PC-3 (cell line): ENCODE data around the gene GSN. TPM values are rescaled to one million over a fixed set of nuclear protein-coding genes. Genes with fewer than 3 reads are reported as not detected.

Experiments used
- ATAC-seq: fragments of 200-7000 bp; cut with Tn5 transposase; 2 replicates; pipeline ENCODE4 v1.9.1; 2020; ENCODE audit warnings: mild to moderate bottlenecking, moderate library complexity
- BruUV-seq: library from RNA; stranded (reverse); fragments of 400-500 nt; replicated peaks from 2 replicates; lab custom pipeline; 2021; lab: Mats Ljungman, UMichigan
- CTCF ChIA-PET: fragments of 300-600 bp; sonication (Branson Sonifier 250); formaldehyde crosslinking; loops from one replicate; lab custom pipeline; 2022; ENCODE audit warnings: antibody characterized with exemption; lab: Charles Lee
- POLR2A ChIA-PET: fragments of 300-600 bp; sonication (Branson Sonifier 250); formaldehyde crosslinking; loops from one replicate; lab custom pipeline; 2022; ENCODE audit warnings: antibody characterized with exemption; ENCODE audit not compliant: unreplicated experiment; lab: Charles Lee
- DNase-seq: peaks from one replicate; pipeline ENCODE4 v3.0.0-alpha.2; 2015
- H2AFZ ChIP-seq: fragments of 300-600 bp; sonication (generic); 2 replicates; pipeline ENCODE4 v1.6.0; 2016; ENCODE audit warnings: antibody characterized with exemption, low read length
- H3F3A ChIP-seq: fragments of 300-600 bp; sonication (generic); one replicate; pipeline ENCODE4 v1.6.0; 2017; ENCODE audit warnings: antibody characterized with exemption, low read length, control low read depth, mild to moderate bottlenecking; ENCODE audit not compliant: unreplicated experiment
- H3K27ac ChIP-seq: fragments of 300-600 bp; sonication (generic); 2 replicates; pipeline ENCODE4 v1.5.1; 2016; ENCODE audit warnings: mild to moderate bottlenecking, low read length
- H3K27me3 ChIP-seq: fragments of 300-600 bp; sonication (generic); 2 replicates; pipeline ENCODE4 v1.6.1; 2016; ENCODE audit warnings: low read length, mixed read lengths
- H3K36me3 ChIP-seq: fragments of 300-600 bp; sonication (generic); 2 replicates; pipeline ENCODE4 v1.6.1; 2016; ENCODE audit warnings: low read depth, mixed run types, low read length, mixed read lengths
- H3K4me1 ChIP-seq: fragments of 300-600 bp; sonication (generic); 2 replicates; pipeline ENCODE4 v1.5.1; 2016; ENCODE audit warnings: low read length; ENCODE audit not compliant: insufficient read depth
- H3K4me2 ChIP-seq: fragments of 300-600 bp; sonication (generic); 2 replicates; pipeline ENCODE4 v1.6.0; 2016; ENCODE audit warnings: low read length
- H3K4me3 ChIP-seq: fragments of 300-600 bp; sonication (generic); 2 replicates; pipeline ENCODE4 v1.5.1; 2016; ENCODE audit warnings: mild to moderate bottlenecking, low read length, mixed read lengths
- H3K79me2 ChIP-seq: fragments of 300-600 bp; sonication (generic); 2 replicates; pipeline ENCODE4 v1.6.1; 2017; ENCODE audit warnings: low read length, mixed read lengths
- H3K9ac ChIP-seq: fragments of 300-600 bp; sonication (generic); 2 replicates; pipeline ENCODE4 v1.6.0; 2016; ENCODE audit warnings: mild to moderate bottlenecking, low read length
- H3K9me2 ChIP-seq: fragments of 300-600 bp; sonication (generic); replicated peaks from 2 replicates; pipeline ENCODE4 v1.6.1; 2016; ENCODE audit warnings: mixed run types, low read length, mixed read lengths
- H3K9me3 ChIP-seq: fragments of 300-600 bp; sonication (generic); 2 replicates; pipeline ENCODE4 v1.6.1; 2016; ENCODE audit warnings: low read length, mixed read lengths
- H4K20me1 ChIP-seq: fragments of 300-600 bp; sonication (generic); 2 replicates; pipeline ENCODE4 v1.6.1; 2016; ENCODE audit warnings: low read length, mixed read lengths
- EZH2 ChIP-seq: fragments of 300-600 bp; sonication (generic); IDR thresholded peaks from one replicate; pipeline ENCODE4 v1.6.1; 2017; ENCODE audit warnings: antibody characterized with exemption, mild to moderate bottlenecking, low read length; ENCODE audit not compliant: unreplicated experiment
- EZH2phosphoT487 ChIP-seq: fragments of 300-600 bp; sonication (generic); IDR thresholded peaks from 2 replicates; pipeline ENCODE4 v1.6.1; 2018; ENCODE audit warnings: mild to moderate bottlenecking, antibody characterized with exemption, low read length, borderline replicate concordance
- intact Hi-C: fragments of 100-400 bp; cut with micrococcal nuclease; formaldehyde crosslinking; loops from 2 replicates; pipeline ENCODE4 v1.9.0; 2023
- total RNA-seq: library from RNA; depleted of rRNA; stranded (reverse); fragments of >200 nt; gene quantifications from 2 replicates; pipeline ENCODE4 v1.2.3, GENCODE V29; 2014
- TF ChIP-seq, protein P1 (sequence below): fragments of 300-600 bp; sonication (generic); conservative IDR thresholded peaks from 2 replicates; pipeline ENCODE4 v1.5.1; 2017; ENCODE audit warnings: antibody characterized with exemption, low read depth, mild to moderate bottlenecking, low read length

The GSN gene
- total RNA-seq, 1 experiment from 2014 or later: 36.5 TPM

DNA sequence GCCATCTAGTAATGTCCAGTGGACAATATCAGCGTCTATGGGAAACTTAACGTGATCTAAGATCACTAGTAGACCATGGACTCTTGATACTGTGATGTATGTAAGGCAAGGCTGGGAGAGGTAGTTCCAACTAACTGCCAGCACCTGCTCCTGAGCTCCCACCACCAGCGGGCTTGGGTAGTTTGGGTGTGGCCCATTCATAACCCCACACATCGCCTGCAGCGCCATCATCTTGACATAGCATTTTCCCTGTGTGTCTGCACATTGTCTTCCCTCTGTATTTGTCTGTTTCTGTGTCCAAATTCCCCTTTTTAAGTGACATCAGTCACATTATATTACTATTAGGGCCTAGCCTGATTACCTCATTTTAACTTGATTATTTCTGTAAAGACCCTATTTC, 28.1 kb upstream of the GSN start:
- Histone ChIP-seq H3F3A (no peaks in the 10 kb centered on the region), H4K20me1 (no peaks in the 10 kb centered on the region), H3K9me2 (no peaks in the 10 kb centered on the region), H2AFZ (no peak overlapping the region), H3K9ac (no peak overlapping the region), H3K4me1 (peaks cover 8% of the 10 kb centered on the region), H3K27ac (no peak overlapping the region), H3K36me3 (no peaks in the 10 kb centered on the region), H3K79me2 (no peaks in the 10 kb centered on the region), H3K27me3 (no peaks in the 10 kb centered on the region), H3K4me2 (no peak overlapping the region), H3K4me3 (no peak overlapping the region), H3K9me3 (no peaks in the 10 kb centered on the region)
- TF ChIP-seq, protein P1, sequence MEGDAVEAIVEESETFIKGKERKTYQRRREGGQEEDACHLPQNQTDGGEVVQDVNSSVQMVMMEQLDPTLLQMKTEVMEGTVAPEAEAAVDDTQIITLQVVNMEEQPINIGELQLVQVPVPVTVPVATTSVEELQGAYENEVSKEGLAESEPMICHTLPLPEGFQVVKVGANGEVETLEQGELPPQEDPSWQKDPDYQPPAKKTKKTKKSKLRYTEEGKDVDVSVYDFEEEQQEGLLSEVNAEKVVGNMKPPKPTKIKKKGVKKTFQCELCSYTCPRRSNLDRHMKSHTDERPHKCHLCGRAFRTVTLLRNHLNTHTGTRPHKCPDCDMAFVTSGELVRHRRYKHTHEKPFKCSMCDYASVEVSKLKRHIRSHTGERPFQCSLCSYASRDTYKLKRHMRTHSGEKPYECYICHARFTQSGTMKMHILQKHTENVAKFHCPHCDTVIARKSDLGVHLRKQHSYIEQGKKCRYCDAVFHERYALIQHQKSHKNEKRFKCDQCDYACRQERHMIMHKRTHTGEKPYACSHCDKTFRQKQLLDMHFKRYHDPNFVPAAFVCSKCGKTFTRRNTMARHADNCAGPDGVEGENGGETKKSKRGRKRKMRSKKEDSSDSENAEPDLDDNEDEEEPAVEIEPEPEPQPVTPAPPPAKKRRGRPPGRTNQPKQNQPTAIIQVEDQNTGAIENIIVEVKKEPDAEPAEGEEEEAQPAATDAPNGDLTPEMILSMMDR: no peak
- no peak for TF ChIP-seq EZH2phosphoT487
- no peak for TF ChIP-seq EZH2
- ATAC-seq: no peak
- POLR2A ChIA-PET: no interaction called here
- DNase-seq: no peak
- CTCF ChIA-PET: no interaction called here
- intact Hi-C loops: no loop called here
- no TSS peak for BruUV-seq

- no peaks in the 10 kb centered on the region for H3K4me1 ChIP-seq
- H3K36me3 ChIP-seq: no peaks in the 10 kb centered on the region
- no peak overlapping the region for H3K27ac ChIP-seq
- DNase-seq: no peak
- H3K4me3 ChIP-seq: no peak overlapping the region
- H3K4me2 ChIP-seq: no peak overlapping the region
- H3F3A ChIP-seq: no peaks in the 10 kb centered on the region
- H4K20me1 ChIP-seq: no peaks in the 10 kb centered on the region
- H3K79me2 ChIP-seq: no peaks in the 10 kb centered on the region
- CTCF ChIA-PET: no interaction called here
- H3K9me2 ChIP-seq: no peaks in the 10 kb centered on the region
- BruUV-seq: no TSS peak
- no peaks in the 10 kb centered on the region for H3K9me3 ChIP-seq
- no peak overlapping the region for H3K9ac ChIP-seq
- POLR2A ChIA-PET: interaction anchor here (0.7 kb wide), 1 partner anchor 452 kb away, joined by 7 read pairs; no protein-coding TSS in a partner anchor
- intact Hi-C loops: no loop called here
- H2AFZ ChIP-seq: no peak overlapping the region
- no peaks in the 10 kb centered on the region for H3K27me3 ChIP-seq
- no peak for ATAC-seq
- no peak for TF ChIP-seq EZH2phosphoT487
Observed at GRCh38 chr9:121240472-121241135, 27.4 kb upstream of the GSN start.

- no peak for DNase-seq
- no peaks in the 10 kb centered on the region for H3K9me3 ChIP-seq
- no peak overlapping the region for H3K4me2 ChIP-seq
- no peaks in the 10 kb centered on the region for H3K27me3 ChIP-seq
- no peaks in the 10 kb centered on the region for H3F3A ChIP-seq
- no peaks in the 10 kb centered on the region for H3K4me1 ChIP-seq
- H3K4me3 ChIP-seq: no peak overlapping the region
- POLR2A ChIA-PET: no interaction called here
- no peaks in the 10 kb centered on the region for H3K36me3 ChIP-seq
- CTCF ChIA-PET: no interaction called here
- no peaks in the 10 kb centered on the region for H3K9me2 ChIP-seq
- H3K27ac ChIP-seq: no peak overlapping the region
- BruUV-seq: no TSS peak
- no peak overlapping the region for H3K9ac ChIP-seq
- H3K79me2 ChIP-seq: no peaks in the 10 kb centered on the region
- no peak for ATAC-seq
- H4K20me1 ChIP-seq: no peaks in the 10 kb centered on the region
- no peak overlapping the region for H2AFZ ChIP-seq
- TF ChIP-seq EZH2 (no peak), EZH2phosphoT487 (no peak)
- TF ChIP-seq, protein P1: no peak
- intact Hi-C loops: no loop called here
Observed at GRCh38 chr9:121242219-121242958, 25.6 kb upstream of the GSN start.
